SH-SY5Y (cell line): Measurements from ENCODE around the gene ZNF710.
A peak's percentile ranks its signal among the peaks of the same experiment; 100 is the strongest.

Source experiments
- GATA2 ChIP-seq: IDR thresholded peaks from 2 replicates; pipeline ENCODE4 v1.6.1; 2011; ENCODE audit warnings: mild to moderate bottlenecking, low read depth, low read length
- GATA3 ChIP-seq: IDR thresholded peaks from 2 replicates; pipeline ENCODE4 v1.6.1; 2011; ENCODE audit warnings: low read depth, mild to moderate bottlenecking, low read length, moderate library complexity

GRCh38 chr15:90054618-90055097, 53.5 kb downstream of the ZNF710 start:
- 0 out of 2 replicates have a peak, but pooled peaks have one; percentile 30 for TF ChIP-seq GATA2
- no peak for TF ChIP-seq GATA3
